ENCODE results near the gene PSTK.

The PSTK gene

DNA sequence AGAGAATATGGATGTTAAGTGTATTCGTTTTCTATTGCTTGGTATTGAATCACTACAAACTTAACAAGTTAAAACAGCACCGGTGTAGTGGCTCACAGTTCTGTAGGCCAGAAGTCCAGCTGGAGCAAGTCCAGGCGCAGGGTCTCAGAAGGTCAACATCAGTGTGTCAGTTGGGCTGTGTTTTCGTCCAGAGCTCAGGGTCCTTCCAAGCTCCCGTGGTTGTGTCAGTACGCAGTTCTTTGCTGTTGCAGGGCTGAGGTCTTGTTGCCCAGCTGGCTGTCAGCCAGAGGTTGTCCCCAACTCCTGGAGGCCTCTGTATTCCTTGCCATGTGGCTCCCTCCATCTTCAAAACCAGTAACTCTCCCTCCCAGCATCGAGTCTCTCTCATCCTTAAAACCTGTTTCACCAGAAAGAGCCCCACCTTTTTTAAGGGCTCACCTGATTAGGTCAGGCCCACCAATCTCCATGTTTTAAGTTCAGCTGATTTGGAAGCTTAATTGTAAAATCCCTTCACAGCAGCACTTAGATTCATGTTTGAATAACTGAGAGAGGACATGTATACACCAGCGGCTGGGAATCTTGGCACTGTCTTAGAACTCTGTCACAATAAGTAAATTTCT, 55.4 kb downstream of the PSTK start:
- in situ Hi-C loops (cut with MboI; ENCODE audit: low pct_unique_long_range_greater_than_20kb, low sequenced_read_pairs, unreplicated experiment) = no loop called here
- no peak for DNase-seq (ENCODE audit: low spot score)
- TF ChIP-seq, protein P1, sequence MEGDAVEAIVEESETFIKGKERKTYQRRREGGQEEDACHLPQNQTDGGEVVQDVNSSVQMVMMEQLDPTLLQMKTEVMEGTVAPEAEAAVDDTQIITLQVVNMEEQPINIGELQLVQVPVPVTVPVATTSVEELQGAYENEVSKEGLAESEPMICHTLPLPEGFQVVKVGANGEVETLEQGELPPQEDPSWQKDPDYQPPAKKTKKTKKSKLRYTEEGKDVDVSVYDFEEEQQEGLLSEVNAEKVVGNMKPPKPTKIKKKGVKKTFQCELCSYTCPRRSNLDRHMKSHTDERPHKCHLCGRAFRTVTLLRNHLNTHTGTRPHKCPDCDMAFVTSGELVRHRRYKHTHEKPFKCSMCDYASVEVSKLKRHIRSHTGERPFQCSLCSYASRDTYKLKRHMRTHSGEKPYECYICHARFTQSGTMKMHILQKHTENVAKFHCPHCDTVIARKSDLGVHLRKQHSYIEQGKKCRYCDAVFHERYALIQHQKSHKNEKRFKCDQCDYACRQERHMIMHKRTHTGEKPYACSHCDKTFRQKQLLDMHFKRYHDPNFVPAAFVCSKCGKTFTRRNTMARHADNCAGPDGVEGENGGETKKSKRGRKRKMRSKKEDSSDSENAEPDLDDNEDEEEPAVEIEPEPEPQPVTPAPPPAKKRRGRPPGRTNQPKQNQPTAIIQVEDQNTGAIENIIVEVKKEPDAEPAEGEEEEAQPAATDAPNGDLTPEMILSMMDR (IDR thresholded peaks at IDR 0.05; ENCODE audit: extremely low read depth, insufficient read depth, missing control alignments) = no peak

GRCh38 chr10:123038782-123039631, 58.8 kb downstream of the PSTK start:
- TF ChIP-seq, protein P1 (IDR thresholded peaks at IDR 0.05; ENCODE audit: extremely low read depth, insufficient read depth, missing control alignments) = no peak
- in situ Hi-C loops (cut with MboI; ENCODE audit: low pct_unique_long_range_greater_than_20kb, low sequenced_read_pairs, unreplicated experiment) = no loop called here
- DNase-seq (ENCODE audit: low spot score) = no peak

- TF ChIP-seq, protein P1 (IDR thresholded peaks at IDR 0.05; ENCODE audit: extremely low read depth, insufficient read depth, missing control alignments) = no peak
- DNase-seq (ENCODE audit: low spot score) = no peak
- in situ Hi-C loops (cut with MboI; ENCODE audit: low pct_unique_long_range_greater_than_20kb, low sequenced_read_pairs, unreplicated experiment) = no loop called here
These were observed 59.4 kb downstream of the PSTK start for GRCh38 chr10:123039632-123039930.
